GM12878 (cell line): ENCODE results near the gene CHN1. TPM values are rescaled to one million over a fixed set of nuclear protein-coding genes. Genes with fewer than 3 reads are reported as not detected.

Experiments used
- ATAC-seq: fragments of 200-7000 bp; cut with Tn5 transposase; 3 replicates; pipeline ENCODE4 v1.9.1; 2020; ENCODE audit warnings: mild to moderate bottlenecking, moderate library complexity
- BruUV-seq: library from RNA; stranded (reverse); fragments of 400-500 nt; replicated peaks from 2 replicates; lab custom pipeline; 2021; lab: Mats Ljungman, UMichigan
- CTCF ChIA-PET: fragments of 300-600 bp; sonication (Branson Sonifier 250); formaldehyde crosslinking; extraction: SDS; loops from one replicate; lab custom pipeline; 2021; ENCODE audit warnings: inconsistent platforms; lab: Yijun Ruan, JAX
- POLR2A ChIA-PET: fragments of 350-600 bp; formaldehyde crosslinking; extraction: SDS; loops from one replicate; lab custom pipeline; 2021; ENCODE audit warnings: inconsistent platforms; lab: Charles Lee
- RAD21 ChIA-PET: fragments of 300-600 bp; sonication (Branson Sonifier 250); formaldehyde crosslinking; loops from one replicate; lab custom pipeline; 2023; ENCODE audit warnings: antibody characterized with exemption; ENCODE audit not compliant: unreplicated experiment; lab: Charles Lee
- SMC1A ChIA-PET: fragments of 300-600 bp; sonication (Branson Sonifier 250); formaldehyde crosslinking; loops from one replicate; lab custom pipeline; 2023; ENCODE audit not compliant: unreplicated experiment, uncharacterized antibody; lab: Charles Lee
- DNase-seq: peaks from one replicate; pipeline ENCODE4 v3.0.0-alpha.2; 2011; ENCODE audit warnings: low read depth, low spot score
- FAIRE-seq: peaks from 3 replicates; lab custom pipeline; 2011; peaks lifted over from hg19 to GRCh38; lab: Jason Lieb, UNC
- H2AFZ ChIP-seq: 2 replicates; pipeline ENCODE4 v1.6.0; 2011; ENCODE audit warnings: low read depth, low read length, control low read depth; ENCODE audit not compliant: control insufficient read depth
- H3K27ac ChIP-seq: 2 replicates; pipeline ENCODE4 v1.5.1; 2011; ENCODE audit warnings: control low read depth; ENCODE audit not compliant: control insufficient read depth, insufficient read depth
- H3K27me3 ChIP-seq, 2 experiments: replicated peaks in 1 of 2; 2 replicates each; pipeline versions ENCODE4 v1.6.0 to v1.6.1; 2011; ENCODE audit warnings: low read length in 1 of 2; ENCODE audit not compliant: control insufficient read depth in 2 of 2, insufficient read depth in 2 of 2
- H3K36me3 ChIP-seq, 2 experiments: 2 replicates each; pipeline ENCODE4 v1.5.1; 2011; ENCODE audit warnings: low read length in 1 of 2; ENCODE audit not compliant: control insufficient read depth in 2 of 2, insufficient read depth in 2 of 2
- H3K4me1 ChIP-seq: 2 replicates; pipeline ENCODE4 v1.6.1; 2011; ENCODE audit warnings: mild to moderate bottlenecking, low read length, moderate library complexity, mixed read lengths; ENCODE audit not compliant: control insufficient read depth, insufficient read depth
- H3K4me2 ChIP-seq: 2 replicates; pipeline ENCODE4 v1.6.0; 2011; ENCODE audit warnings: control low read depth; ENCODE audit not compliant: control insufficient read depth, insufficient read depth
- H3K4me3 ChIP-seq: fragments of 200-600 bp; sonication (generic); 2 replicates; pipeline ENCODE4 v1.5.1; 2016
- H3K79me2 ChIP-seq: 2 replicates; pipeline ENCODE4 v1.6.0; 2011; ENCODE audit warnings: low read length; ENCODE audit not compliant: control insufficient read depth, insufficient read depth
- H3K9ac ChIP-seq: 2 replicates; pipeline ENCODE4 v1.8.0; 2011; ENCODE audit warnings: low read length, control low read depth, mixed read lengths; ENCODE audit not compliant: control insufficient read depth, insufficient read depth
- H3K9me3 ChIP-seq: replicated peaks from 3 replicates; pipeline ENCODE4 v1.5.1; 2011; ENCODE audit warnings: mild to moderate bottlenecking, low read length; ENCODE audit not compliant: control insufficient read depth, insufficient read depth
- H4K20me1 ChIP-seq: 2 replicates; pipeline ENCODE4 v1.6.0; 2011; ENCODE audit not compliant: control insufficient read depth, insufficient read depth
- CREM ChIP-seq: IDR thresholded peaks from 2 replicates; pipeline ENCODE4 v1.6.1; 2014; ENCODE audit warnings: antibody characterized with exemption, low read depth
- EGR1 ChIP-seq, 2 experiments: IDR thresholded peaks; 1 replicate in 1 of 2; 2 replicates in 1 of 2; pipeline ENCODE4 v1.6.1; 2011 to 2012; ENCODE audit warnings: low read depth in 2 of 2, low read length in 2 of 2, borderline replicate concordance in 1 of 2, mild to moderate bottlenecking in 1 of 2, moderate library complexity in 1 of 2
- ELK1 ChIP-seq: IDR thresholded peaks from 2 replicates; pipeline ENCODE4 v1.6.1; 2012; ENCODE audit warnings: low read depth, low read length, improper control_type of control experiment
- ESRRA ChIP-seq: IDR thresholded peaks from 2 replicates; pipeline ENCODE4 v1.6.1; 2012; ENCODE audit warnings: mild to moderate bottlenecking, low read length, improper control_type of control experiment
- JUNB ChIP-seq: IDR thresholded peaks from 2 replicates; pipeline ENCODE4 v1.6.1; 2016; ENCODE audit warnings: antibody characterized with exemption, mild to moderate bottlenecking
- KDM1A ChIP-seq: fragments of 200-600 bp; sonication (generic); IDR thresholded peaks from 2 replicates; pipeline ENCODE4 v1.6.1; 2016; ENCODE audit warnings: borderline replicate concordance
- NR2C2 ChIP-seq: IDR thresholded peaks from 2 replicates; pipeline ENCODE4 v1.6.1; 2011; ENCODE audit warnings: borderline replicate concordance, low read depth; ENCODE audit not compliant: control insufficient read depth, insufficient read length
- RBBP5 ChIP-seq: fragments of 200-600 bp; sonication (generic); conservative IDR thresholded peaks from 2 replicates; pipeline ENCODE4 v1.6.1; 2016
- RCOR1 ChIP-seq: conservative IDR thresholded peaks from 2 replicates; pipeline ENCODE4 v1.6.1; 2012; ENCODE audit warnings: low read depth, low read length, improper control_type of control experiment
- REST ChIP-seq: IDR thresholded peaks from 2 replicates; pipeline ENCODE4 v1.6.1; 2012; ENCODE audit warnings: mild to moderate bottlenecking, low read depth, low read length
- SIN3A ChIP-seq: IDR thresholded peaks from 2 replicates; pipeline ENCODE4 v1.6.1; 2012; ENCODE audit warnings: low read depth, low read length, improper control_type of control experiment
- SMARCA5 ChIP-seq: fragments of 450-650 bp; IDR thresholded peaks from 2 replicates; pipeline ENCODE4 v1.6.1; 2017; ENCODE audit warnings: mild to moderate bottlenecking
- SMC3 ChIP-seq: IDR thresholded peaks from 2 replicates; pipeline ENCODE4 v1.6.1; 2011; ENCODE audit warnings: low read length, improper control_type of control experiment, borderline replicate concordance
- SREBF2 ChIP-seq: IDR thresholded peaks from 2 replicates; pipeline ENCODE4 v1.6.1; 2012; ENCODE audit warnings: mild to moderate bottlenecking, low read length
- TAF1 ChIP-seq: IDR thresholded peaks from 2 replicates; pipeline ENCODE4 v1.6.1; 2011; ENCODE audit warnings: mild to moderate bottlenecking, low read depth, low read length, borderline replicate concordance
- ZBED1 ChIP-seq: IDR thresholded peaks from 2 replicates; pipeline ENCODE4 v1.6.1; 2016; ENCODE audit warnings: borderline replicate concordance
- ZNF622 ChIP-seq: fragments of 450-650 bp; IDR thresholded peaks from 2 replicates; pipeline ENCODE4 v1.6.1; 2017; ENCODE audit warnings: mild to moderate bottlenecking, inconsistent platforms
- WGBS: methylation state at CpG from one replicate; pipeline ENCODE4 v1.1.6; 2016; ENCODE audit warnings: low lambda C conversion rate; ENCODE audit not compliant: insufficient replicate concordance, insufficient coverage; ENCODE audit errors: missing lambda C conversion rate; 5-methylcytosine and 5-hydroxymethylcytosine counted together
- in situ Hi-C: fragments of 300-500 bp; cut with MboI; formaldehyde crosslinking; loops from 9 replicates; pipeline ENCODE4 v1.14.3; 2018; ENCODE audit warnings: mixed read lengths
- intact Hi-C: fragments of 100-400 bp; cut with micrococcal nuclease; formaldehyde crosslinking; loops from one replicate; pipeline ENCODE4 v1.14.2; 2022; ENCODE audit not compliant: unreplicated experiment
- polyA plus RNA-seq, 11 experiments: library from polyadenylated mRNA; depleted of rRNA in 4 of 11; unstranded in 6 of 11; stranded (reverse) in 5 of 11; fragments of >200 nt; fragmentation: Nextera tagmentation in 4 of 11; fragmentation: Illumina TruSeq in 1 of 11; extraction: Ambion mirVana in 4 of 11; extraction: Trizol in 1 of 11; gene quantifications; 1 replicate in 1 of 11; 2 replicates in 10 of 11; pipeline versions ENCODE4 v1.2.1 to v1.2.3, GENCODE V29; 2011 to 2016; ENCODE audit warnings: inconsistent platforms in 2 of 11, missing spikeins in 2 of 11, low read depth in 1 of 11
- total RNA-seq, 4 experiments: library from RNA; depleted of rRNA in 3 of 4; stranded (reverse); fragments of >200 nt in 3 of 4; fragmentation: Illumina TruSeq in 1 of 4; extraction: Trizol in 1 of 4; gene quantifications; 2 replicates each; pipeline versions ENCODE4 v1.2.1 to v1.2.3, GENCODE V29; 2013 to 2021

Gene CHN1
- total and polyA plus RNA-seq, 10 of the 15 experiments (the other 5 are each of a cell fraction or from before 2014, with no cell fraction given): 0.18 to 0.92 (median 0.53) TPM; not detected in 1

GRCh38 chr2:174839662-174840061, 165.5 kb downstream of the CHN1 start:
- ChIA-PET SMC1A (no interaction called here), RAD21 (no interaction called here), CTCF (interaction anchor here (0.6 to 0.8 kb wide), 2 partner anchors 69 to 1627 kb away, joined by 3 read pairs; no protein-coding TSS in a partner anchor), POLR2A (no interaction called here)
- TF ChIP-seq JUNB (no peak), TAF1 (no peak), ZBED1 (no peak), ELK1 (no peak), ESRRA (no peak), EGR1 (IDR thresholded peaks at IDR 0.05; ENCODE audit: borderline replicate concordance in 1 of 2, low read depth in 2 of 2, low read length in 2 of 2) (no peak), SMC3 (no peak), SREBF2 (no peak), REST (no peak), NR2C2 (no peak), CREM (no peak), SIN3A (no peak), ZNF622 (no peak), RBBP5 (no peak), RCOR1 (no peak), KDM1A (no peak), SMARCA5 (no peak)
- Histone ChIP-seq H3K9ac (no peak overlapping the region), H3K9me3 (no peaks in the 10 kb centered on the region), H3K27ac (no peak overlapping the region), H3K4me1 (no peaks in the 10 kb centered on the region), H3K27me3 (no peaks in the 10 kb centered on the region), H3K4me3 (no peak overlapping the region), H2AFZ (no peak overlapping the region), H3K79me2 (no peaks in the 10 kb centered on the region), H3K4me2 (no peak overlapping the region), H3K36me3 (no peaks in the 10 kb centered on the region), H4K20me1 (no peaks in the 10 kb centered on the region)
- in situ Hi-C loops: no loop called here
- ATAC-seq: no peak
- intact Hi-C loops: no loop called here
- 0% methylated on average over 3 of the region's 3 CpGs for WGBS
- FAIRE-seq: no peak
- DNase-seq: no peak
- BruUV-seq: no TSS peak
